Karpas-422 (cell line): ENCODE measurements around the gene SPECC1. TPM values are rescaled to one million over a fixed set of nuclear protein-coding genes. Genes with fewer than 3 reads are reported as not detected.
A peak's percentile ranks its signal among the peaks of the same experiment; 100 is the strongest.

Experiments
- DNase-seq: peaks from one replicate; pipeline ENCODE4 v3.0.0-alpha.2; 2015
- H2AFZ ChIP-seq: fragments of 200-600 bp; sonication (generic); 2 replicates; pipeline ENCODE4 v1.6.1; 2014; ENCODE audit warnings: antibody characterized with exemption, low read length, mixed read lengths
- H3K27ac ChIP-seq: fragments of 200-600 bp; sonication (generic); 2 replicates; pipeline ENCODE4 v1.5.1; 2014; ENCODE audit warnings: mild to moderate bottlenecking, low read length, moderate library complexity
- H3K27me3 ChIP-seq: fragments of 200-600 bp; sonication (generic); 2 replicates; pipeline ENCODE4 v1.6.1; 2014; ENCODE audit warnings: low read length, mixed read lengths
- H3K36me3 ChIP-seq: fragments of 200-600 bp; sonication (generic); 2 replicates; pipeline ENCODE4 v1.6.1; 2014; ENCODE audit warnings: low read length, mixed read lengths; ENCODE audit not compliant: insufficient read depth
- H3K4me1 ChIP-seq: fragments of 200-600 bp; sonication (generic); 2 replicates; pipeline ENCODE4 v1.6.1; 2014; ENCODE audit warnings: mild to moderate bottlenecking, low read length, mixed read lengths
- H3K4me2 ChIP-seq: fragments of 200-600 bp; sonication (generic); 2 replicates; pipeline ENCODE4 v1.6.1; 2014; ENCODE audit warnings: low read length, low read depth, mild to moderate bottlenecking; ENCODE audit not compliant: poor library complexity, severe bottlenecking
- H3K4me3 ChIP-seq: fragments of 200-600 bp; sonication (generic); 2 replicates; pipeline ENCODE4 v1.5.1; 2014; ENCODE audit warnings: mild to moderate bottlenecking, antibody characterized with exemption, low read length, mixed read lengths
- H3K79me2 ChIP-seq: fragments of 200-600 bp; sonication (generic); 2 replicates; pipeline ENCODE4 v1.6.1; 2014; ENCODE audit warnings: mild to moderate bottlenecking, low read length, mixed read lengths
- H3K9ac ChIP-seq: fragments of 200-600 bp; sonication (generic); 2 replicates; pipeline ENCODE4 v1.6.0; 2014; ENCODE audit warnings: low read length
- H3K9me2 ChIP-seq: fragments of 200-600 bp; sonication (generic), shearing (Covaris generic); replicated peaks from 2 replicates; pipeline ENCODE4 v1.6.0; 2014; ENCODE audit warnings: mild to moderate bottlenecking, low read length, moderate library complexity; ENCODE audit not compliant: insufficient read depth
- H3K9me3 ChIP-seq: fragments of 300-700, 200-600 bp; sonication (generic); 2 replicates; pipeline ENCODE4 v1.6.1; 2014; ENCODE audit warnings: low read length, mixed read lengths
- H4K20me1 ChIP-seq: fragments of 200-600 bp; sonication (generic); 2 replicates; pipeline ENCODE4 v1.6.1; 2014; ENCODE audit warnings: mild to moderate bottlenecking, antibody characterized with exemption, low read length, low read depth; ENCODE audit not compliant: insufficient read depth
- total RNA-seq: library from RNA; depleted of rRNA; stranded (reverse); fragments of >200 nt; shearing (Covaris generic); gene quantifications from 2 replicates; pipeline ENCODE4 v1.2.3, GENCODE V29; 2014; ENCODE audit warnings: low replicate concordance

Gene SPECC1
- total RNA-seq, 1 experiment from 2014 or later, result not detected

GRCh38 chr17:20141198-20141972 lies 132.2 kb downstream of the SPECC1 start:
- Histone ChIP-seq H3K9ac (no peak overlapping the region), H4K20me1 (no peaks in the 10 kb centered on the region), H3K4me3 (no peak overlapping the region), H3K27me3 (no peaks in the 10 kb centered on the region), H3K27ac (no peak overlapping the region), H3K36me3 (no peaks in the 10 kb centered on the region), H3K4me2 (no peak overlapping the region), H2AFZ (no peak overlapping the region), H3K4me1 (no peaks in the 10 kb centered on the region), H3K9me3 (no peaks in the 10 kb centered on the region), H3K79me2 (no peaks in the 10 kb centered on the region), H3K9me2 (no peaks in the 10 kb centered on the region)
- no peak for DNase-seq

DNA sequence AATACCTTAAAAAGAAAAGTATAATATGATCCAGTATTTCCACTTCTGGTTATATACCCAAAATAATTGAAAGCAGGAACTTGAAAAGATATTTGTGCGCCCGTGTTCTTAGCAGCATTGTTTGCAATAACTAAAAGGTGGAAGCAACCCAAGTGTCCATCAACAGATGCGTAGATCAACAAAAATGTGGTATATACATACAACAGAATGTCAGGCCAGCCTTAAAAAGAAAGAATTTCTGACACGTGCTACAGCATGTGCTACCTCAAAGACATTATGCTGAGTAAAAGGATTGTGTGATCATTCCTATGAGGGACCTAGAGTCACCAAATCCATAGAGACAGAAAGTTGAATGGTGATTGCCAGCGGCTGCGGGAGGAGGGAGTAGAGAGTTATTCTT lies 133.1 kb downstream of the SPECC1 start:
- no peak overlapping the region for H3K4me3 ChIP-seq

DNA sequence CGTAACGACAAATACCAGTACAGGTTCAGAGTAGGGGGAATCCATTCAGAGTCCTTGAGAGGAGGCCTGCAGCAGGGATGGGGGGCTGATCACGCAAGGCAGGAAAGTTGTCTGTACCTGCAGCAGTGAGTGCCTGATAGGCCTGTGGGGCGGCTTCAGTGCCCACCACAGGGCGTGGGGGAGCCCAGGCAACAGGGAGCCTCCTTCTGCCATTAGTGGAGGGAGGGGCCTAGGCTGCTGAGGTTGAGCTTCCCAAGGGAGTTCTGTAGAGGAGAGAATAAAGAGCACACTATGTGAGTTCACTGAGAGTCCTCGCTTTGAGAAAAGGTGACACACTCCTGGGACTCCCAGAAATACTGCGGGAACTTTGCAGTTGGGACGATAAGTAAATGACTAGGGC lies 134.6 kb downstream of the SPECC1 start:
- no peak for DNase-seq
- H3K9me2 ChIP-seq, result no peaks in the 10 kb centered on the region
- no peak overlapping the region for H3K9ac ChIP-seq
- H3K4me3 ChIP-seq, result no peak overlapping the region
- no peaks in the 10 kb centered on the region for H4K20me1 ChIP-seq
- H3K9me3 ChIP-seq, result no peaks in the 10 kb centered on the region
- H3K4me1 ChIP-seq, result no peaks in the 10 kb centered on the region
- H3K79me2 ChIP-seq, result no peaks in the 10 kb centered on the region
- H3K4me2 ChIP-seq, result no peak overlapping the region
- H3K27me3 ChIP-seq, result no peaks in the 10 kb centered on the region
- H3K36me3 ChIP-seq, result no peaks in the 10 kb centered on the region
- H3K27ac ChIP-seq, result no peak overlapping the region
- H2AFZ ChIP-seq, result no peak overlapping the region

More for the DNA sequence above, 133.1 kb downstream of the SPECC1 start:
- Histone ChIP-seq H3K9me3 (no peaks in the 10 kb centered on the region), H3K9me2 (no peaks in the 10 kb centered on the region), H2AFZ (no peak overlapping the region), H3K4me2 (no peak overlapping the region), H3K27me3 (no peaks in the 10 kb centered on the region), H3K9ac (no peak overlapping the region), H3K36me3 (no peaks in the 10 kb centered on the region), H3K79me2 (no peaks in the 10 kb centered on the region), H3K27ac (no peak overlapping the region), H3K4me1 (no peaks in the 10 kb centered on the region), H4K20me1 (no peaks in the 10 kb centered on the region)
- DNase-seq, result no peak

DNA sequence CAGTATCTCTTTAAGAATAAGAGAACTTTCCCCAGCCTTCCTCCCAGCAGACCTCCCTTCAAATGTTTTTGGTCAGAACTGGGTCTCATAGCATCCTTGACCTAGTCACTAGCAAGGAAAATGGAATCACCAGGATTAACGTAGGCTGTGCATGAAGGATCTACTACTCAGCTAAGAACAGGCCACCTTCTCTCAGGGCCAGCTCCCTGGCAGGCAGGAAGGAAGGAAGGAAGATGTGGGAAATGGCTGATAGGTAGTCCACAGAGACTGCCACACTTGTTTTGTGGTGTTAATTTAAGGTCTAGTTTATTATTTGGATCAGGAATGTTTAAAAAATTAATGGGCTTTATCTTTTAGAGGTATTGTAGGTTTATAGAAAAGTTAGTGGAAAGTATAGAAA lies 136.4 kb downstream of the SPECC1 start:
- H3K79me2 ChIP-seq, result no peaks in the 10 kb centered on the region

DNA sequence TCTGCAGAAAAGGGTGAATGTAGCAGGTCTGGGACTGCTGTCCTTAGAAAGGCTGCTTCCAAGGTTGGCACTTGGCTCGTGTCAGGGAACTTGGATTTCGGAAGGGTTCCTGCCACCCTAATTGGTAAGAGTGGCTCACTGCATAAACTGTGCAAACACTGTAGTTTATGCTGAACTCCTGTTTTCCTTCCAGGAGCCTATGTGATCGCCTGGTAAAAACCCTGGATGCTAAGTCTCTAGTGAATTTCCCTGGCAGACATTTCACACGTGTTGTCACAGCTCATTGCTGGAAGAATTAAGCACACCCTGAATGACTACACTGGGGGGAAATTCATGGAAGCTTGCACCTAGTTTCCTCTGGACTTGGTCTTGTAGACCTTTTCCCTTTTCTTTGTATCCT lies 140.1 kb downstream of the SPECC1 start:
- Histone ChIP-seq H3K9me3 (no peaks in the 10 kb centered on the region), H3K27ac (no peak overlapping the region)
- DNase-seq, result no peak

More for the DNA sequence above, 136.4 kb downstream of the SPECC1 start:
- H3K4me3 ChIP-seq, result no peak overlapping the region
- H3K9ac ChIP-seq, result no peak overlapping the region
- H3K27ac ChIP-seq, result no peak overlapping the region
- no peaks in the 10 kb centered on the region for H4K20me1 ChIP-seq
- no peaks in the 10 kb centered on the region for H3K27me3 ChIP-seq
- H3K9me3 ChIP-seq, result no peaks in the 10 kb centered on the region
- H3K4me1 ChIP-seq, result no peaks in the 10 kb centered on the region
- no peak for DNase-seq
- H3K4me2 ChIP-seq, result no peak overlapping the region
- H3K9me2 ChIP-seq, result no peaks in the 10 kb centered on the region
- no peak overlapping the region for H2AFZ ChIP-seq
- H3K36me3 ChIP-seq, result no peaks in the 10 kb centered on the region

DNA sequence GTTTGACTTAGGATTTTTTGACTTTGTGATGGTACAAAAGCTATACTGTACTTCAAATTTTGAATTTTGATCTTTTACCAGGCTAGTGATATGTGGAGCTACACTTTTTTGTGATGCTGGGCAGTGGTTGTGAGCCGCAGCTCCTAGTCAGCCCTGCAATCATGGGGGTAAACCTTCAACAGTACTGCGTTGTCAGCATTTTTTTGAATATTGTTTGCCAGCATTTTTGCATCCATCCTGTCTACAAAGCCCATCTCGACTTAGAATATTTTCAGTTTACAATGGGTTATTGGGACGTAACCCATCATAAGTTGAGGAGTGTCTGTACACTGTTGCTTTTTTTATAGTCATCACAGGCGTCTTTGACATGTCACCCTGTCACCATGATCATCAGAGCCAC lies 142.0 kb downstream of the SPECC1 start:
- Histone ChIP-seq H3K4me1 (peaks cover 14% of the 10 kb centered on the region), H4K20me1 (no peaks in the 10 kb centered on the region)

More for the DNA sequence above, 140.1 kb downstream of the SPECC1 start:
- Histone ChIP-seq H2AFZ (no peak overlapping the region), H3K9ac (no peak overlapping the region), H3K27me3 (no peaks in the 10 kb centered on the region), H3K36me3 (no peaks in the 10 kb centered on the region), H3K4me3 (no peak overlapping the region), H3K4me2 (no peak overlapping the region), H3K9me2 (no peaks in the 10 kb centered on the region), H4K20me1 (no peaks in the 10 kb centered on the region), H3K4me1 (peaks cover 6% of the 10 kb centered on the region), H3K79me2 (no peaks in the 10 kb centered on the region)

DNA sequence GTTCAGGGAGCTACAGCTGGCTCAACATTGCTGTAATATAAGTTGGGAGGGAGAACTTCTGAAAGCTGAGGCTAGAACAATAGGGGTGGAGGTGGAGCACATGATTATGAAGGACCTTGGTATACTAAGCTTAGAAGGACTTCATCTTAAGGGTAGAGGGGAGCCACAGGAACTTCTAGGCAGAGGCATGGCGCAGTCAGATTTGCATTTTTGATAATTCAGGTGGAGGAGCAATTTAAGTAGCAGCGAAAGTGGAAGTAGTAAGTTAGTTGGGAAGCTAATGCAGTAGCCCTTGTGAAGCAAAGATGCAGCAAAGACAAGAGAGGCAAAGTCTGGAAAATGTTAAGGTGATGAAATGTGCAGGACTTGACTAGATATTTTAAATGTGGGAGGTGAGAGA lies 144.1 kb downstream of the SPECC1 start:
- Histone ChIP-seq H3K27ac (no peak overlapping the region), H3K27me3 (no peaks in the 10 kb centered on the region), H3K79me2 (no peaks in the 10 kb centered on the region), H3K9me3 (no peaks in the 10 kb centered on the region), H3K36me3 (no peaks in the 10 kb centered on the region), H3K9ac (no peak overlapping the region), H3K4me1 (peaks cover 20% of the 10 kb centered on the region), H3K4me3 (no peak overlapping the region), H3K9me2 (no peaks in the 10 kb centered on the region), H3K4me2 (no peak overlapping the region), H4K20me1 (no peaks in the 10 kb centered on the region), H2AFZ (no peak overlapping the region)
- DNase-seq, result peak; percentile 51

More for the DNA sequence above, 142.0 kb downstream of the SPECC1 start:
- Histone ChIP-seq H3K9me2 (no peaks in the 10 kb centered on the region), H3K27me3 (no peaks in the 10 kb centered on the region), H3K9me3 (no peaks in the 10 kb centered on the region), H3K27ac (no peak overlapping the region), H3K9ac (no peak overlapping the region), H2AFZ (no peak overlapping the region), H3K36me3 (no peaks in the 10 kb centered on the region), H3K4me2 (no peak overlapping the region), H3K4me3 (no peak overlapping the region), H3K79me2 (no peaks in the 10 kb centered on the region)
- DNase-seq, result no peak

- DNase-seq, result no peak
Measured at GRCh38 chr17:20154286-20155000, 145.3 kb downstream of the SPECC1 start.

More at GRCh38 chr17:20154286-20155000, 145.3 kb downstream of the SPECC1 start:
- H3K4me3 ChIP-seq, result no peak overlapping the region
- no peaks in the 10 kb centered on the region for H3K27me3 ChIP-seq
- H3K9me2 ChIP-seq, result no peaks in the 10 kb centered on the region
- H3K36me3 ChIP-seq, result no peaks in the 10 kb centered on the region
- H4K20me1 ChIP-seq, result no peaks in the 10 kb centered on the region
- peaks cover 20% of the 10 kb centered on the region for H3K4me1 ChIP-seq
- no peaks in the 10 kb centered on the region for H3K9me3 ChIP-seq
- H3K79me2 ChIP-seq, result no peaks in the 10 kb centered on the region
- H2AFZ ChIP-seq, result no peak overlapping the region
- no peak overlapping the region for H3K27ac ChIP-seq
- H3K9ac ChIP-seq, result no peak overlapping the region
- H3K4me2 ChIP-seq, result no peak overlapping the region
